HCT116 (cell line): ENCODE measurements around the gene CBX7. TPM values are rescaled to one million over a fixed set of nuclear protein-coding genes. Genes with fewer than 3 reads are reported as not detected.

ENCODE experiments used
- ATAC-seq: fragments of 200-7000 bp; cut with Tn5 transposase; 2 replicates; pipeline ENCODE4 v1.9.1; 2020; ENCODE audit warnings: mild to moderate bottlenecking, moderate library complexity
- Bru-seq: library from RNA; stranded (reverse); fragments of 400-500 nt; gene quantifications from one replicate; lab custom pipeline; 2021; lab: Mats Ljungman, UMichigan
- BruChase-seq, 2 experiments: library from RNA; stranded (reverse); fragments of 400-500 nt; gene quantifications; one replicate each; lab custom pipeline; 2021; lab: Mats Ljungman, UMichigan
- BruUV-seq: library from RNA; stranded (reverse); fragments of 400-500 nt; replicated peaks from 2 replicates; lab custom pipeline; 2021; lab: Mats Ljungman, UMichigan
- CTCF ChIA-PET: fragments of 300-600 bp; sonication (Branson Sonifier 250); formaldehyde crosslinking; loops from one replicate; lab custom pipeline; 2021; ENCODE audit warnings: antibody characterized with exemption; lab: Charles Lee
- POLR2A ChIA-PET: fragments of 300-600, 350-600 bp; sonication (Branson Sonifier 250); formaldehyde crosslinking; loops from one replicate; lab custom pipeline; 2021; ENCODE audit warnings: antibody characterized with exemption; lab: Charles Lee
- RAD21 ChIA-PET, 2 experiments: fragments of 300-600 bp; sonication (Branson Sonifier 250); formaldehyde crosslinking; loops; one replicate each; lab custom pipeline; 2023; ENCODE audit warnings: low total read pairs in 2 of 2; ENCODE audit not compliant: uncharacterized antibody in 2 of 2, unreplicated experiment in 2 of 2, low non-redundant PET in 1 of 2; lab: Charles Lee
- DNase-seq: peaks from one replicate; pipeline ENCODE4 v3.0.0-alpha.2; 2010; ENCODE audit warnings: low read depth, low spot score
- H2AFZ ChIP-seq: fragments of 200-600 bp; shearing (Covaris generic), sonication (generic); 2 replicates; pipeline ENCODE4 v1.6.1; 2017; ENCODE audit warnings: low read depth, mixed run types, mixed read lengths, antibody characterized with exemption, low read length; ENCODE audit not compliant: poor library complexity, severe bottlenecking
- H3K27ac ChIP-seq: 2 replicates; pipeline ENCODE4 v1.5.1; 2012; ENCODE audit warnings: low read depth, low read length
- H3K27me3 ChIP-seq: fragments of 200-600 bp; sonication (generic); 2 replicates; pipeline ENCODE4 v1.6.1; 2016; ENCODE audit warnings: mixed run types, low read length, mixed read lengths; ENCODE audit not compliant: insufficient read depth
- H3K36me3 ChIP-seq, 2 experiments: fragments of 200-500 bp in 1 of 2; fragments of 200-600 bp in 1 of 2; sonication (Bioruptor generic) in 1 of 2; sonication (generic) in 1 of 2; 2 replicates each; pipeline versions ENCODE4 v1.5.1 to v1.6.1; 2014 to 2016; ENCODE audit warnings: low read length in 2 of 2, inconsistent platforms in 1 of 2, mixed read lengths in 1 of 2, mixed run types in 1 of 2; ENCODE audit not compliant: insufficient read depth in 2 of 2, control insufficient read depth in 1 of 2
- H3K4me1 ChIP-seq, 2 experiments: fragments of 200-600 bp in 1 of 2; sonication (generic) in 1 of 2; 2 replicates each; pipeline versions ENCODE4 v1.5.1 to v1.6.1; 2012 to 2017; ENCODE audit warnings: low read length in 2 of 2, inconsistent platforms in 1 of 2, mild to moderate bottlenecking in 1 of 2, mixed read lengths in 1 of 2, mixed run types in 1 of 2, moderate library complexity in 1 of 2; ENCODE audit not compliant: insufficient read depth in 2 of 2, control insufficient read depth in 1 of 2
- H3K4me2 ChIP-seq: fragments of 200-600 bp; sonication (generic); 2 replicates; pipeline ENCODE4 v1.6.1; 2017; ENCODE audit warnings: mixed run types, low read length, mixed read lengths
- H3K4me3 ChIP-seq, 2 experiments: fragments of 200-600 bp in 1 of 2; sonication (generic) in 1 of 2; replicated peaks in 1 of 2; 2 replicates each; pipeline ENCODE4 v1.5.1; 2011 to 2016; ENCODE audit warnings: low read length in 2 of 2, control low read depth in 1 of 2, low read depth in 1 of 2, mild to moderate bottlenecking in 1 of 2, mixed read lengths in 1 of 2, mixed run types in 1 of 2
- H3K79me2 ChIP-seq: fragments of 200-600 bp; sonication (generic); 2 replicates; pipeline ENCODE4 v1.6.1; 2017; ENCODE audit warnings: mild to moderate bottlenecking, mixed run types, low read length, moderate library complexity, mixed read lengths; ENCODE audit not compliant: insufficient read depth
- H3K9ac ChIP-seq: fragments of 200-600 bp; sonication (generic); 2 replicates; pipeline ENCODE4 v1.6.1; 2016; ENCODE audit warnings: low read length, mixed read lengths
- H3K9me2 ChIP-seq: fragments of 200-600 bp; sonication (generic), shearing (Covaris generic); 2 replicates; pipeline ENCODE4 v1.6.1; 2017; ENCODE audit warnings: mixed run types, mild to moderate bottlenecking, moderate library complexity; ENCODE audit not compliant: insufficient read depth
- H3K9me3 ChIP-seq, 2 experiments: fragments of 200-500 bp in 1 of 2; fragments of 200-600 bp in 1 of 2; sonication (Bioruptor generic) in 1 of 2; sonication (generic) in 1 of 2; 2 replicates each; pipeline ENCODE4 v1.6.1; 2014 to 2017; ENCODE audit warnings: low read length in 2 of 2, mixed read lengths in 2 of 2, inconsistent platforms in 1 of 2, low read depth in 1 of 2, mild to moderate bottlenecking in 1 of 2, mixed run types in 1 of 2, moderate library complexity in 1 of 2; ENCODE audit not compliant: control insufficient read depth in 1 of 2, insufficient read depth in 1 of 2
- H4K20me1 ChIP-seq: fragments of 200-600 bp; sonication (generic), shearing (Covaris generic); 2 replicates; pipeline ENCODE4 v1.6.1; 2017; ENCODE audit warnings: mixed run types, mild to moderate bottlenecking, moderate library complexity; ENCODE audit not compliant: insufficient read depth
- ATF3 ChIP-seq: IDR thresholded peaks from 2 replicates; pipeline ENCODE4 v1.6.1; 2012
- CBX3 ChIP-seq: IDR thresholded peaks from 2 replicates; pipeline ENCODE4 v1.6.1; 2012; ENCODE audit warnings: low read depth
- CEBPB ChIP-seq: IDR thresholded peaks from 2 replicates; pipeline ENCODE4 v1.6.1; 2012; ENCODE audit warnings: low read depth
- EGR1 ChIP-seq: IDR thresholded peaks from 2 replicates; pipeline ENCODE4 v1.6.1; 2012; ENCODE audit warnings: low read depth
- ELF1 ChIP-seq: IDR thresholded peaks from 2 replicates; pipeline ENCODE4 v1.6.1; 2012; ENCODE audit warnings: low read depth, borderline replicate concordance
- EZH2 ChIP-seq: fragments of 200-600 bp; sonication (generic); IDR thresholded peaks from 2 replicates; pipeline ENCODE4 v1.6.1; 2017; ENCODE audit warnings: antibody characterized with exemption, mixed run types
- EZH2phosphoT487 ChIP-seq: fragments of 200-600 bp; IDR thresholded peaks from 2 replicates; pipeline ENCODE4 v1.6.1; 2018; ENCODE audit warnings: antibody characterized with exemption, borderline replicate concordance
- FOSL1 ChIP-seq: IDR thresholded peaks from 2 replicates; pipeline ENCODE4 v1.6.1; 2012; ENCODE audit warnings: low read depth
- JUND ChIP-seq: IDR thresholded peaks from 2 replicates; pipeline ENCODE4 v1.6.1; 2012
- POLR2A ChIP-seq: IDR thresholded peaks from 2 replicates; pipeline ENCODE4 v1.7.0; 2011; ENCODE audit warnings: borderline replicate concordance; ENCODE audit not compliant: insufficient read depth, insufficient read length; ENCODE audit errors: extremely low read depth
- POLR2AphosphoS5 ChIP-seq: IDR thresholded peaks from 2 replicates; pipeline ENCODE4 v1.6.1; 2011; ENCODE audit warnings: mild to moderate bottlenecking, low read depth, low read length, moderate library complexity
- RAD21 ChIP-seq: IDR thresholded peaks from 2 replicates; pipeline ENCODE4 v1.6.1; 2012; ENCODE audit warnings: low read depth, mild to moderate bottlenecking
- SIN3A ChIP-seq: IDR thresholded peaks from 2 replicates; pipeline ENCODE4 v1.6.1; 2012; ENCODE audit warnings: low read depth
- SP1 ChIP-seq: IDR thresholded peaks from 2 replicates; pipeline ENCODE4 v1.6.1; 2012; ENCODE audit warnings: low read depth
- SRF ChIP-seq: IDR thresholded peaks from 2 replicates; pipeline ENCODE4 v1.6.1; 2012; ENCODE audit warnings: low read depth
- TCF7L2 ChIP-seq: IDR thresholded peaks from 2 replicates; pipeline ENCODE4 v1.7.0; 2011; ENCODE audit warnings: borderline replicate concordance, inconsistent platforms; ENCODE audit not compliant: insufficient read depth, insufficient read length; ENCODE audit errors: extremely low read depth
- ZFX ChIP-seq: fragments of 450-650 bp; IDR thresholded peaks from 2 replicates; pipeline ENCODE4 v1.6.1; 2017
- ZNF274 ChIP-seq: fragments of 200-500 bp; sonication (Bioruptor generic); IDR thresholded peaks from 2 replicates; pipeline ENCODE4 v1.6.1; 2014; ENCODE audit warnings: mild to moderate bottlenecking, low read depth, low read length, inconsistent platforms
- intact Hi-C: fragments of 100-400 bp; cut with micrococcal nuclease; formaldehyde crosslinking; loops from 2 replicates; pipeline ENCODE4 v1.10.0; 2022
- long read RNA-seq: library from polyadenylated mRNA; unstranded; transcript quantifications from one replicate; pipeline ENCODE4 v2.0.0, GENCODE V29; 2021; ENCODE audit not compliant: unreplicated experiment
- polyA plus RNA-seq: library from polyadenylated mRNA; unstranded; fragments of >200 nt; gene quantifications from 2 replicates; pipeline ENCODE4 v1.2.1, GENCODE V29; 2012; ENCODE audit warnings: missing spikeins
- total RNA-seq: library from RNA; stranded (reverse); gene quantifications from one replicate; pipeline ENCODE4 v1.2.1, GENCODE V29; 2021; ENCODE audit not compliant: unreplicated experiment
- TF ChIP-seq, protein P1 (sequence below): IDR thresholded peaks from 2 replicates; pipeline ENCODE4 v1.6.1; 2011; ENCODE audit warnings: mild to moderate bottlenecking, low read length, moderate library complexity; ENCODE audit not compliant: insufficient replicate concordance; ENCODE audit errors: extremely low read depth
- TF ChIP-seq, protein P2 (sequence below), 3 experiments: fragments of 200-600 bp in 1 of 3; sonication (generic) in 1 of 3; IDR thresholded peaks in 2 of 3; conservative IDR thresholded peaks in 1 of 3; 2 replicates each; pipeline ENCODE4 v1.5.1; 2012 to 2017; ENCODE audit warnings: low read depth in 2 of 3, low read length in 2 of 3, antibody characterized with exemption in 1 of 3, borderline replicate concordance in 1 of 3, control low read depth in 1 of 3, mild to moderate bottlenecking in 1 of 3, mixed read lengths in 1 of 3, mixed run types in 1 of 3, moderate library complexity in 1 of 3; ENCODE audit not compliant: insufficient read depth in 1 of 3

CBX7 gene
- total RNA-seq (20.1 TPM), Bru-seq, nascent RNA (percentile 55 among the genes with signal in this experiment), BruChase-seq, experiment 1, labeled RNA remaining after a 6-hour chase (percentile 71 among the genes with signal in this experiment), BruChase-seq, experiment 2, labeled RNA remaining after a 2-hour chase (percentile 73 among the genes with signal in this experiment)
- 18.7 and 19.9 TPM in 2 replicates for polyA plus RNA-seq
- long read RNA-seq, full-length matches to known transcripts = 9 of 30 reads
- long read RNA-seq, partial matches to known transcripts = 17 of 30 reads
- long read RNA-seq, other reads (novel, unspliced or antisense) = 4 of 30 reads

GRCh38 chr22:39152511-39153219 is at the start of gene CBX7:
Gene CBX7, minus strand, starts transcription at chr22:39152680. Its CDS starts 236 bp downstream, at chr22:39152444.
- ATAC-seq (peak; percentile 93), DNase-seq (peak; percentile 74)
- Histone ChIP-seq H3K9me2 (no peaks in the 10 kb centered on the region), H3K27ac (peak within 1 kb of the TSS; percentile 70), H3K9ac (peak within 1 kb of the TSS; percentile 63), H4K20me1 (no peaks in the 10 kb centered on the region), H2AFZ (no peak within 1 kb of the TSS), H3K36me3 (no peaks in the 10 kb centered on the region), H3K4me1 (peaks cover 7 to 20% of the 10 kb centered on the region in 2 experiments), H3K27me3 (no peaks in the 10 kb centered on the region), H3K4me2 (peak within 1 kb of the TSS; percentile 86), H3K4me3 (peak within 1 kb of the TSS; percentile 67 to 71), H3K9me3 (no peaks in the 10 kb centered on the region), H3K79me2 (no peaks in the 10 kb centered on the region)
- ChIA-PET CTCF (interaction anchor here (1.0 kb wide), 1 partner anchor 282 kb away, joined by 5 read pairs; no protein-coding TSS in a partner anchor), RAD21 (no interaction called here), POLR2A (interaction anchor here (0.7 to 1.8 kb wide), 4 partner anchors 9 to 167 kb away, joined by 3 to 11 read pairs (median 3); partner anchors contain the start of gene RPL3)
- BruUV-seq = no TSS peak
- intact Hi-C loops = no loop called here
- TF ChIP-seq ZNF274 (no peak), ATF3 (no peak), EZH2 (no peak), EZH2phosphoT487 (no peak), SRF (no peak), SP1 (peak; percentile 40), ELF1 (no peak), RAD21 (no peak), CEBPB (no peak), FOSL1 (no peak), EGR1 (peak; percentile 86), JUND (no peak), SIN3A (0 out of 2 replicates have a peak, but pooled peaks have one; percentile 37), TCF7L2 (peak; percentile 41), POLR2A (no peak), CBX3 (no peak), ZFX (peak; percentile 41; the same call in 1 of the 2 replicates), POLR2AphosphoS5 (peak; percentile 57)
- TF ChIP-seq, protein P1, sequence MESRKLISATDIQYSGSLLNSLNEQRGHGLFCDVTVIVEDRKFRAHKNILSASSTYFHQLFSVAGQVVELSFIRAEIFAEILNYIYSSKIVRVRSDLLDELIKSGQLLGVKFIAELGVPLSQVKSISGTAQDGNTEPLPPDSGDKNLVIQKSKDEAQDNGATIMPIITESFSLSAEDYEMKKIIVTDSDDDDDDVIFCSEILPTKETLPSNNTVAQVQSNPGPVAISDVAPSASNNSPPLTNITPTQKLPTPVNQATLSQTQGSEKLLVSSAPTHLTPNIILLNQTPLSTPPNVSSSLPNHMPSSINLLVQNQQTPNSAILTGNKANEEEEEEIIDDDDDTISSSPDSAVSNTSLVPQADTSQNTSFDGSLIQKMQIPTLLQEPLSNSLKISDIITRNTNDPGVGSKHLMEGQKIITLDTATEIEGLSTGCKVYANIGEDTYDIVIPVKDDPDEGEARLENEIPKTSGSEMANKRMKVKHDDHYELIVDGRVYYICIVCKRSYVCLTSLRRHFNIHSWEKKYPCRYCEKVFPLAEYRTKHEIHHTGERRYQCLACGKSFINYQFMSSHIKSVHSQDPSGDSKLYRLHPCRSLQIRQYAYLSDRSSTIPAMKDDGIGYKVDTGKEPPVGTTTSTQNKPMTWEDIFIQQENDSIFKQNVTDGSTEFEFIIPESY = no peak
- TF ChIP-seq, protein P2, sequence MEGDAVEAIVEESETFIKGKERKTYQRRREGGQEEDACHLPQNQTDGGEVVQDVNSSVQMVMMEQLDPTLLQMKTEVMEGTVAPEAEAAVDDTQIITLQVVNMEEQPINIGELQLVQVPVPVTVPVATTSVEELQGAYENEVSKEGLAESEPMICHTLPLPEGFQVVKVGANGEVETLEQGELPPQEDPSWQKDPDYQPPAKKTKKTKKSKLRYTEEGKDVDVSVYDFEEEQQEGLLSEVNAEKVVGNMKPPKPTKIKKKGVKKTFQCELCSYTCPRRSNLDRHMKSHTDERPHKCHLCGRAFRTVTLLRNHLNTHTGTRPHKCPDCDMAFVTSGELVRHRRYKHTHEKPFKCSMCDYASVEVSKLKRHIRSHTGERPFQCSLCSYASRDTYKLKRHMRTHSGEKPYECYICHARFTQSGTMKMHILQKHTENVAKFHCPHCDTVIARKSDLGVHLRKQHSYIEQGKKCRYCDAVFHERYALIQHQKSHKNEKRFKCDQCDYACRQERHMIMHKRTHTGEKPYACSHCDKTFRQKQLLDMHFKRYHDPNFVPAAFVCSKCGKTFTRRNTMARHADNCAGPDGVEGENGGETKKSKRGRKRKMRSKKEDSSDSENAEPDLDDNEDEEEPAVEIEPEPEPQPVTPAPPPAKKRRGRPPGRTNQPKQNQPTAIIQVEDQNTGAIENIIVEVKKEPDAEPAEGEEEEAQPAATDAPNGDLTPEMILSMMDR (IDR thresholded peaks at IDR 0.05 in 2 of 3, conservative IDR thresholded peaks at IDR 0.05 in 1 of 3; ENCODE audit: borderline replicate concordance in 1 of 3, insufficient read depth in 1 of 3, low read depth in 2 of 3, low read length in 2 of 3) = no peak
